GM12878 (cell line): Measurements from ENCODE around the gene OR1D2. TPM values are rescaled to one million over a fixed set of nuclear protein-coding genes. Genes with fewer than 3 reads are reported as not detected.
A peak's percentile ranks its signal among the peaks of the same experiment; 100 is the strongest.

Experiments
- ATAC-seq: fragments of 200-7000 bp; cut with Tn5 transposase; 3 replicates; pipeline ENCODE4 v1.9.1; 2020; ENCODE audit warnings: mild to moderate bottlenecking, moderate library complexity
- BruUV-seq: library from RNA; stranded (reverse); fragments of 400-500 nt; replicated peaks from 2 replicates; lab custom pipeline; 2021; lab: Mats Ljungman, UMichigan
- CTCF ChIA-PET: fragments of 300-600 bp; sonication (Branson Sonifier 250); formaldehyde crosslinking; extraction: SDS; loops from one replicate; lab custom pipeline; 2021; ENCODE audit warnings: inconsistent platforms; lab: Yijun Ruan, JAX
- POLR2A ChIA-PET: fragments of 350-600 bp; formaldehyde crosslinking; extraction: SDS; loops from one replicate; lab custom pipeline; 2021; ENCODE audit warnings: inconsistent platforms; lab: Charles Lee
- RAD21 ChIA-PET: fragments of 300-600 bp; sonication (Branson Sonifier 250); formaldehyde crosslinking; loops from one replicate; lab custom pipeline; 2023; ENCODE audit warnings: antibody characterized with exemption; ENCODE audit not compliant: unreplicated experiment; lab: Charles Lee
- SMC1A ChIA-PET: fragments of 300-600 bp; sonication (Branson Sonifier 250); formaldehyde crosslinking; loops from one replicate; lab custom pipeline; 2023; ENCODE audit not compliant: unreplicated experiment, uncharacterized antibody; lab: Charles Lee
- DNase-seq: peaks from one replicate; pipeline ENCODE4 v3.0.0-alpha.2; 2011; ENCODE audit warnings: low read depth, low spot score
- FAIRE-seq: peaks from 3 replicates; lab custom pipeline; 2011; peaks lifted over from hg19 to GRCh38; lab: Jason Lieb, UNC
- H2AFZ ChIP-seq: 2 replicates; pipeline ENCODE4 v1.6.0; 2011; ENCODE audit warnings: low read depth, low read length, control low read depth; ENCODE audit not compliant: control insufficient read depth
- H3K27ac ChIP-seq: 2 replicates; pipeline ENCODE4 v1.5.1; 2011; ENCODE audit warnings: control low read depth; ENCODE audit not compliant: control insufficient read depth, insufficient read depth
- H3K27me3 ChIP-seq, 2 experiments: replicated peaks in 1 of 2; 2 replicates each; pipeline versions ENCODE4 v1.6.0 to v1.6.1; 2011; ENCODE audit warnings: low read length in 1 of 2; ENCODE audit not compliant: control insufficient read depth in 2 of 2, insufficient read depth in 2 of 2
- H3K36me3 ChIP-seq, 2 experiments: 2 replicates each; pipeline ENCODE4 v1.5.1; 2011; ENCODE audit warnings: low read length in 1 of 2; ENCODE audit not compliant: control insufficient read depth in 2 of 2, insufficient read depth in 2 of 2
- H3K4me1 ChIP-seq: 2 replicates; pipeline ENCODE4 v1.6.1; 2011; ENCODE audit warnings: mild to moderate bottlenecking, low read length, moderate library complexity, mixed read lengths; ENCODE audit not compliant: control insufficient read depth, insufficient read depth
- H3K4me2 ChIP-seq: 2 replicates; pipeline ENCODE4 v1.6.0; 2011; ENCODE audit warnings: control low read depth; ENCODE audit not compliant: control insufficient read depth, insufficient read depth
- H3K4me3 ChIP-seq: fragments of 200-600 bp; sonication (generic); 2 replicates; pipeline ENCODE4 v1.5.1; 2016
- H3K79me2 ChIP-seq: 2 replicates; pipeline ENCODE4 v1.6.0; 2011; ENCODE audit warnings: low read length; ENCODE audit not compliant: control insufficient read depth, insufficient read depth
- H3K9ac ChIP-seq: 2 replicates; pipeline ENCODE4 v1.8.0; 2011; ENCODE audit warnings: low read length, control low read depth, mixed read lengths; ENCODE audit not compliant: control insufficient read depth, insufficient read depth
- H3K9me3 ChIP-seq: replicated peaks from 3 replicates; pipeline ENCODE4 v1.5.1; 2011; ENCODE audit warnings: mild to moderate bottlenecking, low read length; ENCODE audit not compliant: control insufficient read depth, insufficient read depth
- H4K20me1 ChIP-seq: 2 replicates; pipeline ENCODE4 v1.6.0; 2011; ENCODE audit not compliant: control insufficient read depth, insufficient read depth
- DPF2 ChIP-seq: fragments of 450-650 bp; IDR thresholded peaks from 2 replicates; pipeline ENCODE4 v1.6.1; 2017; ENCODE audit warnings: mild to moderate bottlenecking
- EP300 ChIP-seq, 2 experiments: fragments of 150-350 bp in 1 of 2; IDR thresholded peaks; 2 replicates each; pipeline ENCODE4 v1.6.1; 2011 to 2012; ENCODE audit warnings: low read depth in 2 of 2, low read length in 2 of 2, borderline replicate concordance in 1 of 2, improper control_type of control experiment in 1 of 2, inconsistent platforms in 1 of 2; ENCODE audit not compliant: control insufficient read depth in 1 of 2
- GABPA ChIP-seq: IDR thresholded peaks from 2 replicates; pipeline ENCODE4 v1.6.1; 2014; ENCODE audit warnings: antibody characterized with exemption, low read depth, mild to moderate bottlenecking, inconsistent platforms
- KAT2A ChIP-seq: conservative IDR thresholded peaks from 2 replicates; pipeline ENCODE4 v1.6.1; 2011; ENCODE audit warnings: low read depth, low read length; ENCODE audit not compliant: control insufficient read depth
- RAD21 ChIP-seq: IDR thresholded peaks from 2 replicates; pipeline ENCODE4 v1.6.1; 2011; ENCODE audit warnings: mild to moderate bottlenecking, low read depth, low read length, moderate library complexity; ENCODE audit not compliant: insufficient read depth
- RELA ChIP-seq: fragments of 450-650 bp; IDR thresholded peaks from 2 replicates; pipeline ENCODE4 v1.8.0; 2014; ENCODE audit warnings: borderline replicate concordance; ENCODE audit not compliant: partially characterized antibody
- RFX5 ChIP-seq: IDR thresholded peaks from 2 replicates; pipeline ENCODE4 v1.6.1; 2011; ENCODE audit warnings: low read depth, low read length, improper control_type of control experiment
- SUPT20H ChIP-seq: IDR thresholded peaks from 2 replicates; pipeline ENCODE4 v1.6.1; 2011; ENCODE audit warnings: low read depth, mild to moderate bottlenecking, low read length, moderate library complexity, borderline replicate concordance; ENCODE audit not compliant: control insufficient read depth
- WRNIP1 ChIP-seq: IDR thresholded peaks from 2 replicates; pipeline ENCODE4 v1.6.1; 2011; ENCODE audit warnings: low read depth, low read length, improper control_type of control experiment, borderline replicate concordance
- ZNF384 ChIP-seq: IDR thresholded peaks from 2 replicates; pipeline ENCODE4 v1.6.1; 2012; ENCODE audit warnings: low read depth, mild to moderate bottlenecking, low read length, improper control_type of control experiment, borderline replicate concordance
- WGBS: methylation state at CpG from one replicate; pipeline ENCODE4 v1.1.6; 2016; ENCODE audit warnings: low lambda C conversion rate; ENCODE audit not compliant: insufficient replicate concordance, insufficient coverage; ENCODE audit errors: missing lambda C conversion rate; 5-methylcytosine and 5-hydroxymethylcytosine counted together
- in situ Hi-C: fragments of 300-500 bp; cut with MboI; formaldehyde crosslinking; loops from 9 replicates; pipeline ENCODE4 v1.14.3; 2018; ENCODE audit warnings: mixed read lengths
- intact Hi-C: fragments of 100-400 bp; cut with micrococcal nuclease; formaldehyde crosslinking; loops from one replicate; pipeline ENCODE4 v1.14.2; 2022; ENCODE audit not compliant: unreplicated experiment
- polyA plus RNA-seq, 11 experiments: library from polyadenylated mRNA; depleted of rRNA in 4 of 11; unstranded in 6 of 11; stranded (reverse) in 5 of 11; fragments of >200 nt; fragmentation: Nextera tagmentation in 4 of 11; fragmentation: Illumina TruSeq in 1 of 11; extraction: Ambion mirVana in 4 of 11; extraction: Trizol in 1 of 11; gene quantifications; 1 replicate in 1 of 11; 2 replicates in 10 of 11; pipeline versions ENCODE4 v1.2.1 to v1.2.3, GENCODE V29; 2011 to 2016; ENCODE audit warnings: inconsistent platforms in 2 of 11, missing spikeins in 2 of 11, low read depth in 1 of 11
- total RNA-seq, 4 experiments: library from RNA; depleted of rRNA in 3 of 4; stranded (reverse); fragments of >200 nt in 3 of 4; fragmentation: Illumina TruSeq in 1 of 4; extraction: Trizol in 1 of 4; gene quantifications; 2 replicates each; pipeline versions ENCODE4 v1.2.1 to v1.2.3, GENCODE V29; 2013 to 2021
- TF ChIP-seq, protein P1 (sequence below): fragments of 150-350 bp; IDR thresholded peaks from 2 replicates; pipeline ENCODE4 v1.6.1; 2016; ENCODE audit warnings: low read depth, low read length
- TF ChIP-seq, protein P2 (sequence below): fragments of 450-650 bp; formaldehyde crosslinking; IDR thresholded peaks from 2 replicates; pipeline ENCODE4 v1.4.0; 2020; ENCODE audit warnings: mild to moderate bottlenecking, moderate library complexity
- TF ChIP-seq, protein P3 (sequence below), 3 experiments: IDR thresholded peaks in 2 of 3; conservative IDR thresholded peaks in 1 of 3; 2 replicates each; pipeline ENCODE4 v1.5.1; 2011; ENCODE audit warnings: low read depth in 3 of 3, low read length in 3 of 3, mild to moderate bottlenecking in 3 of 3, control low read depth in 2 of 3, moderate library complexity in 2 of 3, inconsistent platforms in 1 of 3, mixed read lengths in 1 of 3; ENCODE audit not compliant: control insufficient read depth in 2 of 3, insufficient read depth in 1 of 3; ENCODE audit errors: extremely low read depth in 1 of 3

Gene OR1D2
- total and polyA plus RNA-seq, 10 of the 15 experiments (the other 5 are each of a cell fraction or from before 2014, with no cell fraction given): not detected

DNA sequence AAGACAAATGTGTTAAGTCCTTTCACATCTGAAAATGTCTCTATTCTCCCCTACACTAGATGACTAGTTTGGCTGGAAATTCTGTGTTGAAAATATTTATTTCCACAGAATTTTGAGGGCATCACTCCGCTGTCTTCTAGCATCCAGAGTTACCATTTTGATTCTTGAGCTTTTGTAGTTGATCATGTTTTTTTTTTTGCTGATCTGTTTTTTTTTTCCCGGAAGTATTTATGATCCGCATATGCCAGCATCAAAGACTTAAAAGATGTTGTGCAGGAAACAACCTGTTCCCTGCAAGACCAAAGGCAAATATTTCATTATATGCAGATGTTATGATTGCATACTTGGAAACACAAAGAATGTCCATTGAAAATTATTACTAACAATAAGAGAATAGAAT, 57.5 kb downstream of the OR1D2 start (continued):
- TF ChIP-seq SUPT20H (no peak), RELA (no peak), EP300 (IDR thresholded peaks at IDR 0.05; ENCODE audit: borderline replicate concordance in 1 of 2, control insufficient read depth in 1 of 2, low read depth in 2 of 2, low read length in 2 of 2) (no peak)
- TF ChIP-seq, protein P1, sequence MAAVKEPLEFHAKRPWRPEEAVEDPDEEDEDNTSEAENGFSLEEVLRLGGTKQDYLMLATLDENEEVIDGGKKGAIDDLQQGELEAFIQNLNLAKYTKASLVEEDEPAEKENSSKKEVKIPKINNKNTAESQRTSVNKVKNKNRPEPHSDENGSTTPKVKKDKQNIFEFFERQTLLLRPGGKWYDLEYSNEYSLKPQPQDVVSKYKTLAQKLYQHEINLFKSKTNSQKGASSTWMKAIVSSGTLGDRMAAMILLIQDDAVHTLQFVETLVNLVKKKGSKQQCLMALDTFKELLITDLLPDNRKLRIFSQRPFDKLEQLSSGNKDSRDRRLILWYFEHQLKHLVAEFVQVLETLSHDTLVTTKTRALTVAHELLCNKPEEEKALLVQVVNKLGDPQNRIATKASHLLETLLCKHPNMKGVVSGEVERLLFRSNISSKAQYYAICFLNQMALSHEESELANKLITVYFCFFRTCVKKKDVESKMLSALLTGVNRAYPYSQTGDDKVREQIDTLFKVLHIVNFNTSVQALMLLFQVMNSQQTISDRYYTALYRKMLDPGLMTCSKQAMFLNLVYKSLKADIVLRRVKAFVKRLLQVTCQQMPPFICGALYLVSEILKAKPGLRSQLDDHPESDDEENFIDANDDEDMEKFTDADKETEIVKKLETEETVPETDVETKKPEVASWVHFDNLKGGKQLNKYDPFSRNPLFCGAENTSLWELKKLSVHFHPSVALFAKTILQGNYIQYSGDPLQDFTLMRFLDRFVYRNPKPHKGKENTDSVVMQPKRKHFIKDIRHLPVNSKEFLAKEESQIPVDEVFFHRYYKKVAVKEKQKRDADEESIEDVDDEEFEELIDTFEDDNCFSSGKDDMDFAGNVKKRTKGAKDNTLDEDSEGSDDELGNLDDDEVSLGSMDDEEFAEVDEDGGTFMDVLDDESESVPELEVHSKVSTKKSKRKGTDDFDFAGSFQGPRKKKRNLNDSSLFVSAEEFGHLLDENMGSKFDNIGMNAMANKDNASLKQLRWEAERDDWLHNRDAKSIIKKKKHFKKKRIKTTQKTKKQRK: no peak

DNA sequence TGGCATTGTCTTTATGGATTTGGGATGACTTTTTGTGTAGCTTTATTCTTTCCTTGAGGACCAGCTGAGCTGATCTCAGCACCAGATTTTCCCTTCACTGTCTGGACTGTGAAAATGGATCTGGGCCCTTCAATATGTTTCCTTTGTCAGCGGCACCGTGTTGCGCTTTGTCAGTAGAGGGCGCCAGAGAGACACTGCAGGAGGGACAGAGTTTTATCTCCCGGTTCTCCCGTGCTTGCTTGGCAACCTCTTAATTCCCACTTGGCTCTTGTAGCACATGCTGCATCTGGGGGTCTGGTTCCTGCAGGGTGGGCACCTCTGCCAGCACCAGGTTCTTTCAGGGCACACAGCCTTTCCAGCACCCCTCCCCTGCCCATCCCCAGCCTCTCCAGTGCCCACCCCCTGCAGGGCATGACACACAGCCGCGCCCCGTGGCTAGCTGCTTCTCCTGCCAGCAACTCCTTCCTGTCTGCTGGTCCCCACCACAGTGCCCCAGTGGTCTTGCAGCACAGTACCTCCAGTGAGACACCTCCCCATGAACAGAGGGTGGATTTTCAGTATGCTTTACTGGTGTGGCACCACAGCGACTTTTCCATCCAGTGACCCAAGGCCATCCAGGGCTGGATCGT, 60.4 kb downstream of the OR1D2 start:
- H3K27ac ChIP-seq: no peak overlapping the region
- H3K4me1 ChIP-seq: no peaks in the 10 kb centered on the region
- H3K4me3 ChIP-seq: no peak overlapping the region
- H2AFZ ChIP-seq: no peak overlapping the region
- H3K79me2 ChIP-seq: no peaks in the 10 kb centered on the region
- RAD21 ChIA-PET: no interaction called here
- no peak for DNase-seq
- TF ChIP-seq, protein P2, sequence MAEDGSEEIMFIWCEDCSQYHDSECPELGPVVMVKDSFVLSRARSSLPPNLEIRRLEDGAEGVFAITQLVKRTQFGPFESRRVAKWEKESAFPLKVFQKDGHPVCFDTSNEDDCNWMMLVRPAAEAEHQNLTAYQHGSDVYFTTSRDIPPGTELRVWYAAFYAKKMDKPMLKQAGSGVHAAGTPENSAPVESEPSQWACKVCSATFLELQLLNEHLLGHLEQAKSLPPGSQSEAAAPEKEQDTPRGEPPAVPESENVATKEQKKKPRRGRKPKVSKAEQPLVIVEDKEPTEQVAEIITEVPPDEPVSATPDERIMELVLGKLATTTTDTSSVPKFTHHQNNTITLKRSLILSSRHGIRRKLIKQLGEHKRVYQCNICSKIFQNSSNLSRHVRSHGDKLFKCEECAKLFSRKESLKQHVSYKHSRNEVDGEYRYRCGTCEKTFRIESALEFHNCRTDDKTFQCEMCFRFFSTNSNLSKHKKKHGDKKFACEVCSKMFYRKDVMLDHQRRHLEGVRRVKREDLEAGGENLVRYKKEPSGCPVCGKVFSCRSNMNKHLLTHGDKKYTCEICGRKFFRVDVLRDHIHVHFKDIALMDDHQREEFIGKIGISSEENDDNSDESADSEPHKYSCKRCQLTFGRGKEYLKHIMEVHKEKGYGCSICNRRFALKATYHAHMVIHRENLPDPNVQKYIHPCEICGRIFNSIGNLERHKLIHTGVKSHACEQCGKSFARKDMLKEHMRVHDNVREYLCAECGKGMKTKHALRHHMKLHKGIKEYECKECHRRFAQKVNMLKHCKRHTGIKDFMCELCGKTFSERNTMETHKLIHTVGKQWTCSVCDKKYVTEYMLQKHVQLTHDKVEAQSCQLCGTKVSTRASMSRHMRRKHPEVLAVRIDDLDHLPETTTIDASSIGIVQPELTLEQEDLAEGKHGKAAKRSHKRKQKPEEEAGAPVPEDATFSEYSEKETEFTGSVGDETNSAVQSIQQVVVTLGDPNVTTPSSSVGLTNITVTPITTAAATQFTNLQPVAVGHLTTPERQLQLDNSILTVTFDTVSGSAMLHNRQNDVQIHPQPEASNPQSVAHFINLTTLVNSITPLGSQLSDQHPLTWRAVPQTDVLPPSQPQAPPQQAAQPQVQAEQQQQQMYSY (CRISPR knock-in tag): no peak
- no peak for TF ChIP-seq ZNF384
- no peak for TF ChIP-seq DPF2
- TF ChIP-seq KAT2A: no peak
- TF ChIP-seq GABPA: no peak
- no peak for TF ChIP-seq RFX5
- TF ChIP-seq RAD21: 0 out of 2 replicates have a peak, but pooled peaks have one; percentile 6
- TF ChIP-seq, protein P3, sequence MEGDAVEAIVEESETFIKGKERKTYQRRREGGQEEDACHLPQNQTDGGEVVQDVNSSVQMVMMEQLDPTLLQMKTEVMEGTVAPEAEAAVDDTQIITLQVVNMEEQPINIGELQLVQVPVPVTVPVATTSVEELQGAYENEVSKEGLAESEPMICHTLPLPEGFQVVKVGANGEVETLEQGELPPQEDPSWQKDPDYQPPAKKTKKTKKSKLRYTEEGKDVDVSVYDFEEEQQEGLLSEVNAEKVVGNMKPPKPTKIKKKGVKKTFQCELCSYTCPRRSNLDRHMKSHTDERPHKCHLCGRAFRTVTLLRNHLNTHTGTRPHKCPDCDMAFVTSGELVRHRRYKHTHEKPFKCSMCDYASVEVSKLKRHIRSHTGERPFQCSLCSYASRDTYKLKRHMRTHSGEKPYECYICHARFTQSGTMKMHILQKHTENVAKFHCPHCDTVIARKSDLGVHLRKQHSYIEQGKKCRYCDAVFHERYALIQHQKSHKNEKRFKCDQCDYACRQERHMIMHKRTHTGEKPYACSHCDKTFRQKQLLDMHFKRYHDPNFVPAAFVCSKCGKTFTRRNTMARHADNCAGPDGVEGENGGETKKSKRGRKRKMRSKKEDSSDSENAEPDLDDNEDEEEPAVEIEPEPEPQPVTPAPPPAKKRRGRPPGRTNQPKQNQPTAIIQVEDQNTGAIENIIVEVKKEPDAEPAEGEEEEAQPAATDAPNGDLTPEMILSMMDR (IDR thresholded peaks at IDR 0.05 in 2 of 3, conservative IDR thresholded peaks at IDR 0.05 in 1 of 3; ENCODE audit: control insufficient read depth in 2 of 3, extremely low read depth in 1 of 3, insufficient read depth in 1 of 3, low read depth in 3 of 3, low read length in 3 of 3): peak; percentile 27 to 53 (median 52); a peak in 4 of 6 replicates
- TF ChIP-seq WRNIP1: no peak
- no peak for FAIRE-seq
- in situ Hi-C loops (loop anchor here (5.0 kb wide), 1 partner anchor 598 kb away; no protein-coding TSS in a partner anchor), intact Hi-C loops (loop anchor here (10.0 kb wide), 2 partner anchors 601 to 691 kb away; no protein-coding TSS in a partner anchor)
- H3K27me3 ChIP-seq: no peaks in the 10 kb centered on the region
- SMC1A ChIA-PET: no interaction called here
- no TSS peak for BruUV-seq
- POLR2A ChIA-PET: no interaction called here
- no peaks in the 10 kb centered on the region for H3K36me3 ChIP-seq
- H4K20me1 ChIP-seq: no peaks in the 10 kb centered on the region
- 44% methylated on average over 11 of the region's 11 CpGs for WGBS
- CTCF ChIA-PET: no interaction called here
- no peak overlapping the region for H3K4me2 ChIP-seq
- ATAC-seq: no peak
- no peak overlapping the region for H3K9ac ChIP-seq
- no peaks in the 10 kb centered on the region; the same call in 2 of the 3 replicates for H3K9me3 ChIP-seq
